Measurements from ENCODE around the gene DQX1.

Gene DQX1

DNA sequence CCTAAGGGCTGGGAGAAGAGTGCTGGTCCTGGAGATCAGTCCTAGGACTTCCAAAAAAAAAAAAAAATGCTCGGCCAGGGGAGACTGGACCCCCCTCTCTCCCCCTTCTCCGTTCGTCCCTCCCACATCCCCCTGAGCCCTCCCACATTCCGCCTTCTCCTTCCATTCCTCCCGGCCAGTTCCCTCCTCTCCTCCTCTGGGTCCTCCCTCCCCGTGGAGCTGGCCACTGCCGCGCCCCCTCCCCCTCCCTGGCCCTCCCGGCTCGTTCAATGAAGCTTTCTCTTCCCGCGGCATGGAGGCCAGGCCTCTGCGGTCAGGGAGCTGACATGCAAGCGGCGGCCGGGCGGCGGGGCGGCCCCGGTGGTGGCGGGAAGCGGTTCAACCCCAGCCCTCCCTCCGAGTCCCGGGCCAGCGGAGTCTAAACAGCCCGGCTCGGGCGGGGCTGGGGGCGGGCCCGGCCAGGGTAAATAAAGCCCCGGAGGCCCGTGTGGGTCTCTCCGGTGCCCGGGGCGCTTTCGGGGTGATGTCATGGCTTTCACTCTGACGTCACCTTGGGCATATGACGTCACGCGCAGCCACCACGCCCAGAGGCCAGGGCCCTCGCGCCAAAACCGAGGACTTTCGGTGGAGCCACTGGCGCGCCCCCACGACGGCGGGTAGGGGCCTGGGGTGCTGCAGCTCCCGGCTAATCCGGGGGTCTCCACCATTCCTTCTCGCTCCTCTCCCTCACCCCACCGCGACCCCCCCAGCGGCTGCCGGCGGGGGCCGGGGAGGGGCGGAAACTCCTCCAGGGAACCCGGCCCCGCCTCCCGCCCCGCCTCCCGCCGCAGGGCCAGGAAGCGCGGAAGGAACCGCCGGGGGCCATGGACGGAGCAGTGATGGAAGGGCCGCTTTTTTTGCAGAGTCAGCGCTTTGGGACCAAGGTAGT is 28.1 kb upstream of the DQX1 start, which contains the start of the genes DOK1 and LOXL3:
DOK1 (plus strand) TSS at position 829 of the 928 bp plus-strand sequence; CDS start at position 864, 35 bp downstream.
LOXL3 (minus strand) TSS at position 51 of the 928 bp plus-strand sequence. CDS start 1,308 bp downstream, outside the sequence.
- peak within 1 kb of the TSS; percentile 52 for H3K27ac ChIP-seq
- TF ChIP-seq, protein P1, sequence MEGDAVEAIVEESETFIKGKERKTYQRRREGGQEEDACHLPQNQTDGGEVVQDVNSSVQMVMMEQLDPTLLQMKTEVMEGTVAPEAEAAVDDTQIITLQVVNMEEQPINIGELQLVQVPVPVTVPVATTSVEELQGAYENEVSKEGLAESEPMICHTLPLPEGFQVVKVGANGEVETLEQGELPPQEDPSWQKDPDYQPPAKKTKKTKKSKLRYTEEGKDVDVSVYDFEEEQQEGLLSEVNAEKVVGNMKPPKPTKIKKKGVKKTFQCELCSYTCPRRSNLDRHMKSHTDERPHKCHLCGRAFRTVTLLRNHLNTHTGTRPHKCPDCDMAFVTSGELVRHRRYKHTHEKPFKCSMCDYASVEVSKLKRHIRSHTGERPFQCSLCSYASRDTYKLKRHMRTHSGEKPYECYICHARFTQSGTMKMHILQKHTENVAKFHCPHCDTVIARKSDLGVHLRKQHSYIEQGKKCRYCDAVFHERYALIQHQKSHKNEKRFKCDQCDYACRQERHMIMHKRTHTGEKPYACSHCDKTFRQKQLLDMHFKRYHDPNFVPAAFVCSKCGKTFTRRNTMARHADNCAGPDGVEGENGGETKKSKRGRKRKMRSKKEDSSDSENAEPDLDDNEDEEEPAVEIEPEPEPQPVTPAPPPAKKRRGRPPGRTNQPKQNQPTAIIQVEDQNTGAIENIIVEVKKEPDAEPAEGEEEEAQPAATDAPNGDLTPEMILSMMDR (IDR thresholded peaks at IDR 0.05): no peak
- TF ChIP-seq ZFX (IDR thresholded peaks at IDR 0.05; ENCODE audit: borderline replicate concordance): no peak

DNA sequence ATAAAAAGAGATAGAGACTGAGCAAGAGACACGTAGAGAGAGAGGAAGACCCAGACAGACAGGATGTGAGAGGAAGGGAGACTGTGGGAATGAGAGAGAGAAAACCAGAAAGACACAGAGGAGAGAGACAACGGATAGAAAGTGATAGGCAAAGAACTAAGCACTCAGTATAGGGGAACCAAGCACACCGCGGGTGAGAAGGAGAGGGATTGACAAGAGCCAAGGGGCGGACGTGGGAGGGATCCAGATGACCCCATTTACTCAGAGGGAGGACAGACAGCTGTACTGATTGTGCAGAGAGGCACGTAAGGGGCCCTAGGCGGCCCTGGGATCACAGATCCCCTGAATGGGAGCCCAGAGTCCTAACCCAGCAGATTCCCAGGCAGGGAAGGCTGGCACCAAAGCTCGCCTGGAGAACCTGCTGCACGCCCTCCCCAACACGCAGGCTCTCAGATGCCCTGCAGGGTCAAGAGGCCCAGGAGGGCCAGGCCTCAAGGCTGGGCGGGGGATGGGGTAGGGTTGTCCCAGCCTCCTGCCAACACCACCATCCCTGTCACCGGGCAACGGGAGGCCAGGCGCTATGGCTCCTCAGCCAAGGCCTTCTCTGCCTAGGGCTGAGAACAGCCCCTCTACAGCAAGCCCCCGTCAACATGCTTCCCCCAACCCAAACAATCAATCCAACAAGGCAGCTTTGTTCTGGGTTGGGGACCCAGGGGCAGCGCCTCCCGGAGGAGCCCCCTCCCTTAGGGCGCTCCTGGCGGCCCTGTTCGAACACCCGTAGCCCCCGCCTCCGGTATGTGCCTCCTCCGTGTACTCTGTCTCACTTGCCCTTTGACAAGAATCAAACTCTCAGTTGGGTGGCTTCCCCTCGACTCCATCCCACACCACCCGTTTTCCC is 27.1 kb upstream of the DQX1 start:
- TF ChIP-seq ZFX (IDR thresholded peaks at IDR 0.05; ENCODE audit: borderline replicate concordance): no peak
- TF ChIP-seq, protein P1 (IDR thresholded peaks at IDR 0.05): no peak
- peak overlapping the region; percentile 52 for H3K27ac ChIP-seq

DNA sequence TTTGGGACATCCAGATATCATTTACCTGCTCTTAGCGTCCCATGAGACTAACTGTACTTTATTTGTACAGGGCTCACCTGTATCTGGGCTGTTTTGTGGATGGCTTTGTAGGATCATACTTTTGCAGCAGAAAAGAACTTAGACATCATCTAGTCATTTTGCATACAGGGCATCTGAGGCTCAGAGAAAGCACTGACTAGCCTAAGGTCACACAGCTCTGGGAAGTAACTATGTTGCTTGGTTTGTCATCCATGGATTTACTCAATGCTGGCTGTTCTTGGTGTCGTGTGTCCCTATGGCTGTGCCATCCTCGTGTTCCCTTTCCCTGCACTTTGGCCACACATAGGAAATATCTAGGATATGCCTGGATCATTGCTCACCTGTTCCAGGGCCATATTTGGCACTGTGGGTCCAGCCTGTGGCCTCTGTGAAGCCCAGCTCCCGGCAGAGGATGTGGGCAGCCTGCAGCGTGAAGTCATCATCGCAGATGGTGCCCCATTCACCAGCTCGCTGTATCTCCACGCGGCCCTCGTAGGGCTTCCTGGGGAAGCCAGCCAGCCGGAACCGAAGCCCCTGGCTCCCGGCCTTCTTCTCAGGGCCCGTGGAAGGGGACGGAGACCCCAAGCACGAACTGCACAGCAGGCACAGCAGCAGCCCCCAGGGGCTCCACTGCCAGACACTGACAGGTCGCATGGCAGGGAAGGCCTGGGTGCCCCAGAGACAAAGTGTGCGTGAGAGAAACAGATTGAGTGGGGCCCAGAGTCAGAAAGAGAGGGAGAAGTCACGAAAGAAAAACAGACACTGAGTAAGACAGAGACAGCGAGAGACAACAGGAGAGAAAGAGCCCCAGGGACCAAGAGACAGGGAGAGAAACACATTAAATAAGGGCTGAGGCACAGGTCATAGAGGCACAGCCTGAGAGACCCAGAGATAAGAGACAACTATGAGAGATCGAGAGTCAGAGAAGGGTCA is 26.2 kb upstream of the DQX1 start:
- H3K27ac ChIP-seq: no peak overlapping the region
- TF ChIP-seq, protein P1 (IDR thresholded peaks at IDR 0.05): no peak
- no peak for TF ChIP-seq ZFX (IDR thresholded peaks at IDR 0.05; ENCODE audit: borderline replicate concordance)

DNA sequence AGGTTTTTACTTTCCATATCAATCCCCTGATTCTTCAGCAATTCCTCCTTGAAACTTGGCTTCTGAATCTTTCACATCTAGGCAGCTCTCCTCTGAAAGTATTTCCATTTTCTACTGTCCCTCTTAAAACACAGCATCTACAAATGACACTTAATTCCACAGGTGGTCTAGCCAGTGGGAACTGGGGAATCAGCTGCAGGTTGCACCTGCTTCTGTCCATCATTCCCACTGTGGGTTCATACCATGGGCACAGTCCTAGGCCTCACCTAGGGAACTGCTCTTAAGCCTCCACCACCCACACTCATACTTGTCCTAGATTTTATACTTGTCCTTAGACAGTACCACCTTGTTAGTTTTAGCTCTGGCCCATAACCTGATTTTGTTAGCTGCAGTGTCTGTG is 25.5 kb upstream of the DQX1 start:
- no peak for TF ChIP-seq ZFX (IDR thresholded peaks at IDR 0.05; ENCODE audit: borderline replicate concordance)
- TF ChIP-seq, protein P1 (IDR thresholded peaks at IDR 0.05): no peak

DNA sequence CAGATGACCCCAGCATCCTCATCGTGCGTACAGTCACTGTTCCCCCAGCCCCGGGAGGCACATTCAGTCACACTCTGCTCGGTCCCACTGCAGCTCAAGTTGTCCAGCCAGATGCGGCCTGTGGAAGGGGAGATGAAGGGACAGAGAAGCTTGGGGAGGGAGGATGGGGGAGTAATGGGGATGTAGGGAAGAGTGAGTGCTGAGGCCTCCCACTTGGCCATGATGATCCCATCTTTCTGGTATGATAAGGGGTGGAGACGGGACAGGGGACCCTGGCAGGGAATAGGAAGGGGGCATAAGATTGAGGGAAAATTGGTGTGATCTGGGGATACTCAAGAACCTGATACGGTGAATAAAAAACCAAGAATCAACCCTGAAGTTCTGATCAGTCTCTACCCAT is 24.2 kb upstream of the DQX1 start:
- peak overlapping the region; percentile 87 for H3K27ac ChIP-seq
- TF ChIP-seq, protein P1 (IDR thresholded peaks at IDR 0.05): no peak
- no peak for TF ChIP-seq ZFX (IDR thresholded peaks at IDR 0.05; ENCODE audit: borderline replicate concordance)

More for the DNA sequence above, 25.5 kb upstream of the DQX1 start:
- H3K27ac ChIP-seq: no peak overlapping the region

All from 22Rv1 (cell line).